ENCODE data around the gene SLC17A4. TPM values are rescaled to one million over a fixed set of nuclear protein-coding genes. Genes with fewer than 3 reads are reported as not detected.

SLC17A4 gene, protein sequence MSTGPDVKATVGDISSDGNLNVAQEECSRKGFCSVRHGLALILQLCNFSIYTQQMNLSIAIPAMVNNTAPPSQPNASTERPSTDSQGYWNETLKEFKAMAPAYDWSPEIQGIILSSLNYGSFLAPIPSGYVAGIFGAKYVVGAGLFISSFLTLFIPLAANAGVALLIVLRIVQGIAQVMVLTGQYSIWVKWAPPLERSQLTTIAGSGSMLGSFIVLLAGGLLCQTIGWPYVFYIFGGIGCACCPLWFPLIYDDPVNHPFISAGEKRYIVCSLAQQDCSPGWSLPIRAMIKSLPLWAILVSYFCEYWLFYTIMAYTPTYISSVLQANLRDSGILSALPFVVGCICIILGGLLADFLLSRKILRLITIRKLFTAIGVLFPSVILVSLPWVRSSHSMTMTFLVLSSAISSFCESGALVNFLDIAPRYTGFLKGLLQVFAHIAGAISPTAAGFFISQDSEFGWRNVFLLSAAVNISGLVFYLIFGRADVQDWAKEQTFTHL
- not detected in 2 replicates for total RNA-seq (2013; cell fraction: nucleolus; rRNA removed)
- not detected in 2 replicates for total RNA-seq (2014; rRNA removed)
- not detected in 2 replicates for total RNA-seq (2014; rRNA removed; fragmentation: Illumina TruSeq; extraction: Trizol)
- 0.05 TPM in 1 of 2 replicates, not detected in the other for total RNA-seq (2021)
- not detected for polyA plus RNA-seq (2011; ENCODE audit: low read depth)
- not detected in 2 replicates for polyA plus RNA-seq (2011; rRNA removed)
- not detected in 2 replicates for polyA plus RNA-seq (2011; cell fraction: cytosol; rRNA removed)
- not detected in 2 replicates for polyA plus RNA-seq (2011; cell fraction: nucleus; rRNA removed)
- polyA plus RNA-seq (2012) = not detected in 2 replicates
- polyA plus RNA-seq (2014; fragmentation: Illumina TruSeq; extraction: Trizol) = not detected in 2 replicates
- polyA plus RNA-seq (2014; fragmentation: Nextera tagmentation; extraction: Ambion mirVana) = not detected
- not detected in 2 replicates for polyA plus RNA-seq (2014; rRNA removed)
- not detected for polyA plus RNA-seq (2016; fragmentation: Nextera tagmentation; extraction: Ambion mirVana)
- not detected in 2 replicates for polyA minus RNA-seq (2011; rRNA and poly(A)+ RNA removed)
- not detected in 2 replicates for polyA minus RNA-seq (2011; cell fraction: cytosol; rRNA and poly(A)+ RNA removed)
- not detected in 2 replicates for polyA minus RNA-seq (2011; cell fraction: nucleus; rRNA and poly(A)+ RNA removed)
- not detected for Bru-seq, nascent RNA
- BruChase-seq, experiment 1, labeled RNA remaining after a 6-hour chase = percentile 4 among the genes with signal in this experiment
- BruChase-seq, experiment 2, labeled RNA remaining after a 2-hour chase = not detected
- long read RNA-seq, experiment 1 = 0 reads
- long read RNA-seq, experiment 2 = 0 reads

- Histone ChIP-seq H3K4me3 (no peak within 1 kb of the TSS), H3K4me2 (ENCODE audit: control insufficient read depth, insufficient read depth) (no peak within 1 kb of the TSS), H3K9me3 (replicated peaks; ENCODE audit: control insufficient read depth, insufficient read depth, low read length) (no peaks in the 10 kb centered on the region), H4K20me1 (ENCODE audit: control insufficient read depth, insufficient read depth) (no peaks in the 10 kb centered on the region), H3K36me3 (ENCODE audit: control insufficient read depth in 2 of 2, insufficient read depth in 2 of 2, low read length in 1 of 2) (no peaks in the 10 kb centered on the region), H2AFZ (ENCODE audit: control insufficient read depth, low read depth, low read length) (no peak within 1 kb of the TSS), H3K27ac (ENCODE audit: control insufficient read depth, insufficient read depth) (no peak within 1 kb of the TSS), H3K4me1 (ENCODE audit: control insufficient read depth, insufficient read depth, low read length) (no peaks in the 10 kb centered on the region), H3K9ac (ENCODE audit: control insufficient read depth, insufficient read depth, low read length) (no peak within 1 kb of the TSS), H3K27me3 (replicated peaks in 1 of 2; ENCODE audit: control insufficient read depth in 2 of 2, insufficient read depth in 2 of 2, low read length in 1 of 2) (no peaks in the 10 kb centered on the region; a peak in 2 of 4 replicates), H3K79me2 (ENCODE audit: control insufficient read depth, insufficient read depth, low read length) (no peaks in the 10 kb centered on the region)
- TF ChIP-seq YBX1 (IDR thresholded peaks at IDR 0.05) = no peak
- no peak for TF ChIP-seq TCF12 (IDR thresholded peaks at IDR 0.05; ENCODE audit: low read depth, low read length)
- no peak for TF ChIP-seq SRF (IDR thresholded peaks at IDR 0.05; ENCODE audit: low read depth in 2 of 2, low read length in 2 of 2)
- no peak for TF ChIP-seq CREM (IDR thresholded peaks at IDR 0.05; ENCODE audit: low read depth)
- TF ChIP-seq, protein P1, sequence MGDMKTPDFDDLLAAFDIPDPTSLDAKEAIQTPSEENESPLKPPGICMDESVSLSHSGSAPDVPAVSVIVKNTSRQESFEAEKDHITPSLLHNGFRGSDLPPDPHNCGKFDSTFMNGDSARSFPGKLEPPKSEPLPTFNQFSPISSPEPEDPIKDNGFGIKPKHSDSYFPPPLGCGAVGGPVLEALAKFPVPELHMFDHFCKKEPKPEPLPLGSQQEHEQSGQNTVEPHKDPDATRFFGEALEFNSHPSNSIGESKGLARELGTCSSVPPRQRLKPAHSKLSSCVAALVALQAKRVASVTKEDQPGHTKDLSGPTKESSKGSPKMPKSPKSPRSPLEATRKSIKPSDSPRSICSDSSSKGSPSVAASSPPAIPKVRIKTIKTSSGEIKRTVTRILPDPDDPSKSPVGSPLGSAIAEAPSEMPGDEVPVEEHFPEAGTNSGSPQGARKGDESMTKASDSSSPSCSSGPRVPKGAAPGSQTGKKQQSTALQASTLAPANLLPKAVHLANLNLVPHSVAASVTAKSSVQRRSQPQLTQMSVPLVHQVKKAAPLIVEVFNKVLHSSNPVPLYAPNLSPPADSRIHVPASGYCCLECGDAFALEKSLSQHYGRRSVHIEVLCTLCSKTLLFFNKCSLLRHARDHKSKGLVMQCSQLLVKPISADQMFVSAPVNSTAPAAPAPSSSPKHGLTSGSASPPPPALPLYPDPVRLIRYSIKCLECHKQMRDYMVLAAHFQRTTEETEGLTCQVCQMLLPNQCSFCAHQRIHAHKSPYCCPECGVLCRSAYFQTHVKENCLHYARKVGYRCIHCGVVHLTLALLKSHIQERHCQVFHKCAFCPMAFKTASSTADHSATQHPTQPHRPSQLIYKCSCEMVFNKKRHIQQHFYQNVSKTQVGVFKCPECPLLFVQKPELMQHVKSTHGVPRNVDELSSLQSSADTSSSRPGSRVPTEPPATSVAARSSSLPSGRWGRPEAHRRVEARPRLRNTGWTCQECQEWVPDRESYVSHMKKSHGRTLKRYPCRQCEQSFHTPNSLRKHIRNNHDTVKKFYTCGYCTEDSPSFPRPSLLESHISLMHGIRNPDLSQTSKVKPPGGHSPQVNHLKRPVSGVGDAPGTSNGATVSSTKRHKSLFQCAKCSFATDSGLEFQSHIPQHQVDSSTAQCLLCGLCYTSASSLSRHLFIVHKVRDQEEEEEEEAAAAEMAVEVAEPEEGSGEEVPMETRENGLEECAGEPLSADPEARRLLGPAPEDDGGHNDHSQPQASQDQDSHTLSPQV (IDR thresholded peaks at IDR 0.05) = no peak
- no peak for TF ChIP-seq BCL11A (IDR thresholded peaks at IDR 0.05; ENCODE audit: low read depth, low read length)
- TF ChIP-seq SREBF2 (IDR thresholded peaks at IDR 0.05; ENCODE audit: low read length) = no peak
- no peak for TF ChIP-seq MEF2A (IDR thresholded peaks at IDR 0.05; ENCODE audit: insufficient read depth, low read depth, low read length)
- TF ChIP-seq ZNF274 (IDR thresholded peaks at IDR 0.05; ENCODE audit: insufficient read depth, insufficient read length) = no peak
- TF ChIP-seq EED (IDR thresholded peaks at IDR 0.05; ENCODE audit: low read depth) = no peak
- no peak for TF ChIP-seq RBBP5 (conservative IDR thresholded peaks at IDR 0.05)
- TF ChIP-seq SP1 (IDR thresholded peaks at IDR 0.05; ENCODE audit: low read depth, low read length) = no peak
- no peak for TF ChIP-seq CHD4 (IDR thresholded peaks at IDR 0.05)
- TF ChIP-seq MTA3 (IDR thresholded peaks at IDR 0.05; ENCODE audit: borderline replicate concordance, low read length) = no peak
- no peak for TF ChIP-seq BHLHE40 (IDR thresholded peaks at IDR 0.05; ENCODE audit: borderline replicate concordance in 1 of 2, low read depth in 2 of 2, low read length in 1 of 2)
- TF ChIP-seq, protein P2, sequence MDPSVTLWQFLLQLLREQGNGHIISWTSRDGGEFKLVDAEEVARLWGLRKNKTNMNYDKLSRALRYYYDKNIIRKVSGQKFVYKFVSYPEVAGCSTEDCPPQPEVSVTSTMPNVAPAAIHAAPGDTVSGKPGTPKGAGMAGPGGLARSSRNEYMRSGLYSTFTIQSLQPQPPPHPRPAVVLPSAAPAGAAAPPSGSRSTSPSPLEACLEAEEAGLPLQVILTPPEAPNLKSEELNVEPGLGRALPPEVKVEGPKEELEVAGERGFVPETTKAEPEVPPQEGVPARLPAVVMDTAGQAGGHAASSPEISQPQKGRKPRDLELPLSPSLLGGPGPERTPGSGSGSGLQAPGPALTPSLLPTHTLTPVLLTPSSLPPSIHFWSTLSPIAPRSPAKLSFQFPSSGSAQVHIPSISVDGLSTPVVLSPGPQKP (IDR thresholded peaks at IDR 0.05; ENCODE audit: low read depth, low read length) = no peak
- TF ChIP-seq CBX5 (IDR thresholded peaks at IDR 0.05; ENCODE audit: low read depth) = no peak
- ChIA-PET POLR2A (no interaction called here), SMC1A (ENCODE audit: uncharacterized antibody, unreplicated experiment) (interaction anchor here (1.0 to 1.4 kb wide), 2 partner anchors 11 to 235 kb away, joined by 3 read pairs; no protein-coding TSS in a partner anchor), RAD21 (ENCODE audit: unreplicated experiment) (no interaction called here), CTCF (interaction anchor here (1.0 to 1.4 kb wide), 2 partner anchors 34 to 35 kb away, joined by 3 to 5 read pairs; no protein-coding TSS in a partner anchor)
- ATAC-seq = no peak
- in situ Hi-C loops (cut with MboI) = no loop called here
- no TSS peak for BruUV-seq (replicated peaks)
- intact Hi-C loops (cut with micrococcal nuclease; ENCODE audit: unreplicated experiment) = no loop called here
- FAIRE-seq = no peak
- no peak for DNase-seq (ENCODE audit: low read depth, low spot score)
Observed at GRCh38 chr6:25754535-25754934, at the start of gene SLC17A4. Gene SLC17A4, plus strand, starts transcription at chr6:25754742. Its CDS starts 7,221 bp downstream, at chr6:25761963.

All from GM12878 (cell line).